ENCODE results near the gene ATRX.
"Not testable (repeated sequence)": the region's sequence is repeated elsewhere in the genome, so short reads cannot be mapped to it uniquely, and the experiment has no call there.

The ATRX gene

GRCh38 chrX:77785486-77786364, at the start of gene ATRX:
TSS of gene ATRX (minus strand) at chrX:77786216. CDS start at chrX:77786001, 215 bp downstream.
- TF ChIP-seq CTCF (IDR thresholded peaks at IDR 0.05; ENCODE audit: extremely low read depth, missing control alignments) = no peak
- peak; percentile 81 for DNase-seq (ENCODE audit: low spot score)

- not testable (repeated sequence) for DNase-seq (ENCODE audit: low spot score)
These were observed 45.5 kb upstream of the ATRX start for GRCh38 chrX:77831544-77831943.

GRCh38 chrX:77821989-77822388, 36.0 kb upstream of the ATRX start:
- DNase-seq (ENCODE audit: low spot score) = not testable (repeated sequence)

- TF ChIP-seq CTCF (IDR thresholded peaks at IDR 0.05; ENCODE audit: extremely low read depth, missing control alignments) = no peak
- DNase-seq (ENCODE audit: low spot score) = no peak
These were observed 34.2 kb upstream of the ATRX start for GRCh38 chrX:77820091-77820727.

GRCh38 chrX:77814210-77814609, 28.2 kb upstream of the ATRX start:
- DNase-seq (ENCODE audit: low spot score) = peak; percentile 11
- no peak for TF ChIP-seq CTCF (IDR thresholded peaks at IDR 0.05; ENCODE audit: extremely low read depth, missing control alignments)

GRCh38 chrX:77802201-77802600, 16.2 kb upstream of the ATRX start:
- no peak for TF ChIP-seq CTCF (IDR thresholded peaks at IDR 0.05; ENCODE audit: extremely low read depth, missing control alignments)
- DNase-seq (ENCODE audit: low spot score) = no peak

- no peak for DNase-seq (ENCODE audit: low spot score)
- TF ChIP-seq CTCF (IDR thresholded peaks at IDR 0.05; ENCODE audit: extremely low read depth, missing control alignments) = no peak
These were observed 9.1 kb upstream of the ATRX start for GRCh38 chrX:77795124-77795523.

- no peak for DNase-seq (ENCODE audit: low spot score)
- no peak for TF ChIP-seq CTCF (IDR thresholded peaks at IDR 0.05; ENCODE audit: extremely low read depth, missing control alignments)
These were observed 7.9 kb upstream of the ATRX start for GRCh38 chrX:77793946-77794345.
